ENCODE results near the gene FBXW2. TPM values are rescaled to one million over a fixed set of nuclear protein-coding genes. Genes with fewer than 3 reads are reported as not detected.

Gene FBXW2
- total RNA-seq (10 to 100 TPM; 52.9 to 58.7 TPM), polyA plus RNA-seq (ENCODE audit: insufficient read depth, low read depth, low replicate concordance) (46.5 TPM)
- long read RNA-seq, donor 1, full-length matches to known transcripts, result 4 of 16 reads
- long read RNA-seq, donor 1, partial matches to known transcripts, result 12 of 16 reads
- long read RNA-seq, donor 1, other reads (novel, unspliced or antisense), result 0 of 16 reads
- long read RNA-seq, donor 2, full-length matches to known transcripts, result 3 of 3 reads
- long read RNA-seq, donor 2, partial matches to known transcripts, result 0 of 3 reads
- long read RNA-seq, donor 2, other reads (novel, unspliced or antisense), result 0 of 3 reads

DNA sequence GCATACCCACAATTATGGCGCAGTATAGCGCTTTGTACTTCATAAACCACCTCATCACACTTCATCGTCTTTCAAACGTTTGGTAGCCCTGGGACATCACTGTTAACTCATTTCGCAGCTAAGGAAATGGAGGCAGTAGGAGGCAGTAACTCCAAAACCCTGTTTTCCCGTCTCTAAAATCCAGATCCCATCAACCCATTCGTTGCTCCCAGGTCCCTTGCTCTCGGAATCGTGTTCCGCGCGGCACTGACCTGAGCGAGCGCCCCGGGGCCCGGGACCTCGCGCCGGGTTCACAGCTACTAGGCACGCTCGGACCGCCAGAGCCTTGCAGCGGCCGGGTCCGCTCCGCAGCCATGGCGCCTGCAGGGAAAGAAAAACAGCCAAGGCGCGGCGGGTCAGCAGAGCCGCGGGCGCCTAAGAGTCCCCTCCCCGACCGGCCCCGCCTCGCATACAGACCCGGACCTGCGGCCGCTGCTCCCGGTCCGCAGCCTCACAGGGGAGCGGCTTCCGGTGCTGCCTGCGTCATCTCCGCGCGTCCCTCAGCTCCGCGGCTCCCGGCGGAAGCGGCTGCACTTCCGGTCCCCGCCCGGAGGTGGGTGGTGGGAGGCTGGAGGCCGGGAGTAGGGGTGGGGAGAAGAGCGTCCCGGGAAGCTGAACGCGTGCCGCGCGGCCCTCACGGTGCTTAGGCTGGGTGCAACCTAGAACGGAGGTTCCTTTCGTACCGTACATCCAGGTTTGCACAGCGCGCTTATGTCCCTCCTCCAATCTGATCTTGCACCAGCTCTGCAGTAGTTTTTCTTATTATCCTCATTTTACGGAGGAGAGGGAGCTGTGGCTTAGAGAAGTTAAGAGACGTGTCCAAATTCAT is at the start of gene FBXW2:
FBXW2 (minus strand) TSS at position 519 of the 868 bp plus-strand sequence. CDS start 5,158 bp downstream, outside the sequence.
- H3K27ac ChIP-seq, result peak within 1 kb of the TSS; percentile 76 to 88
- no peaks in the 10 kb centered on the region for H3K27me3 ChIP-seq
- H3K36me3 ChIP-seq (ENCODE audit: low read depth, missing control alignments), result no peaks in the 10 kb centered on the region
- H3K4me3 ChIP-seq, result peak within 1 kb of the TSS; percentile 96 to 98
- peak; percentile 73 for TF ChIP-seq POLR2A (IDR thresholded peaks at IDR 0.05)
- TF ChIP-seq, protein P1, sequence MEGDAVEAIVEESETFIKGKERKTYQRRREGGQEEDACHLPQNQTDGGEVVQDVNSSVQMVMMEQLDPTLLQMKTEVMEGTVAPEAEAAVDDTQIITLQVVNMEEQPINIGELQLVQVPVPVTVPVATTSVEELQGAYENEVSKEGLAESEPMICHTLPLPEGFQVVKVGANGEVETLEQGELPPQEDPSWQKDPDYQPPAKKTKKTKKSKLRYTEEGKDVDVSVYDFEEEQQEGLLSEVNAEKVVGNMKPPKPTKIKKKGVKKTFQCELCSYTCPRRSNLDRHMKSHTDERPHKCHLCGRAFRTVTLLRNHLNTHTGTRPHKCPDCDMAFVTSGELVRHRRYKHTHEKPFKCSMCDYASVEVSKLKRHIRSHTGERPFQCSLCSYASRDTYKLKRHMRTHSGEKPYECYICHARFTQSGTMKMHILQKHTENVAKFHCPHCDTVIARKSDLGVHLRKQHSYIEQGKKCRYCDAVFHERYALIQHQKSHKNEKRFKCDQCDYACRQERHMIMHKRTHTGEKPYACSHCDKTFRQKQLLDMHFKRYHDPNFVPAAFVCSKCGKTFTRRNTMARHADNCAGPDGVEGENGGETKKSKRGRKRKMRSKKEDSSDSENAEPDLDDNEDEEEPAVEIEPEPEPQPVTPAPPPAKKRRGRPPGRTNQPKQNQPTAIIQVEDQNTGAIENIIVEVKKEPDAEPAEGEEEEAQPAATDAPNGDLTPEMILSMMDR (IDR thresholded peaks at IDR 0.05), result peak in 2 of 3 experiments; percentile 29 to 35
- intact Hi-C loops (cut with DNase I; ENCODE audit: low total_unique reads), result loop anchor here (10.0 kb wide), 1 partner anchor 62 kb away; no protein-coding TSS in a partner anchor
- WGBS, 2 donors, result 1% methylated on average over 7 to 57 of the region's 72 CpGs
- peak; percentile 94 for DNase-seq
- H3K9me3 ChIP-seq, result no peaks in the 10 kb centered on the region
- peaks cover 11% of the 10 kb centered on the region for H3K4me1 ChIP-seq

DNA sequence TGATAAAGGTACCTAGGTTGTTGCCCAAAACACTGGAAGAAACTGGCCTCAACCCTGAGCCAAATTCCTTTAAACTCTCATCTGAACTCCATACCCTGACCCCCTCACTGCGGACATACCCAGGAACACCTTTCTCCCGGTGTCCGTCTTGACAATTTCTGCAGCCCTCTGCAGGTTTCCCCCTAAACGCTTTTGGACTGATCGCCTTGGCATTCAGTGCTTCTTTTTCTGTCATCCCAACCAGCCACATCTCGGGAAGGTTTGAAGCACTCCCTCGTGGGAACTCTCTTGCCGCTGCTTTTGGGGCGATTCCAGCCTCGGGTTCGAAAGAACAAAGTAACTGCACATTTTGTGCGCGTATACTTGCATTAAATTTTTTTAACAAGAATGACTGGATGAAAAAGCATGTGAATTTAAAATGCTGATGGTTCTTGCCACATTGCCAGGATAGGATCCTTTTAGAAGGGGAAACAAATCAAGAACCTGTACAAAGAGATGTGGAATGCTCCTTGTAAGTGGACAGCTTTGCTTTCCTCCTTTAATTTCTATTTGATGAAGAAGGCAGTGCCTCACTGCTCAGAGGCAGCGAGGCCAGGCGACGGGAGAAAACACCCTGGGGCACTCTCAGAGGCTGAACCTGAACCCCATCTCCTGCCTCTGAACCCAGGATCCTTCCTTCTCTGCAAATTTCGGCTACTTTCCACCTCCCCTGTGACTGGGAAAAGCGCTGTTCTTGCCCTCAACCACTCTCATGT is 48.9 kb upstream of the FBXW2 start:
- Histone ChIP-seq H3K4me1 (peaks cover 7% of the 10 kb centered on the region), H3K27ac (peak overlapping the region; percentile 88 to 95), H3K9me3 (no peaks in the 10 kb centered on the region), H3K4me3 (peak overlapping the region; percentile 80 to 85), H3K27me3 (no peaks in the 10 kb centered on the region), H3K36me3 (ENCODE audit: low read depth, missing control alignments) (no peaks in the 10 kb centered on the region)
- intact Hi-C loops (cut with DNase I; ENCODE audit: low total_unique reads), result no loop called here
- WGBS, 2 donors, result 28 to 29% methylated on average over 18 of the region's 18 CpGs
- TF ChIP-seq, protein P1 (IDR thresholded peaks at IDR 0.05), result no peak
- no peak for TF ChIP-seq POLR2A (IDR thresholded peaks at IDR 0.05)
- no peak for DNase-seq

DNA sequence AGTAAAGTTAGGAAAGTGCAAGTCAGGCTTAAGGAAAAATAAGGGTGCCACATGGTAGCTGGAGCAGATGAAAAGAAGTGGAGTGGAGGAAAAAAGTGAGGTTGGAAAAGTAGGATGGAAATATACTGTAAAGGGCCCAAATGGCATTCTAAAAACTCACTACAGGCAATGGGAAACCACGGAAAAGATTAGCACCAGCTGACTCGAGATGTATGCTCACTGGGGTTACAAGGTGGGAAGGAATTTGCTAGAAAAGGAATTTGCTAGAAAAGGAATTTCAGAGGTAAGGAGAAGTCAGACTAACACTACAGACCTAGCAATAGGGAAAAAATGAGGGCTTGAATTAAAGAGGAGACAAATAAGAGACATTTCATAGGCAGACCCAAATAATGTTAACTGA is 45.9 kb upstream of the FBXW2 start:
- H3K36me3 ChIP-seq (ENCODE audit: low read depth, missing control alignments), result no peaks in the 10 kb centered on the region
- H3K4me1 ChIP-seq, result peaks cover 4% of the 10 kb centered on the region
- H3K9me3 ChIP-seq, result no peaks in the 10 kb centered on the region
- TF ChIP-seq, protein P1 (IDR thresholded peaks at IDR 0.05), result no peak
- no peak for TF ChIP-seq POLR2A (IDR thresholded peaks at IDR 0.05)
- no peaks in the 10 kb centered on the region for H3K27me3 ChIP-seq
- DNase-seq, result no peak
- intact Hi-C loops (cut with DNase I; ENCODE audit: low total_unique reads), result no loop called here
- H3K27ac ChIP-seq, result no peak overlapping the region
- 83 to 85% methylated on average over 2 of the region's 2 CpGs for WGBS, 2 donors
- no peak overlapping the region for H3K4me3 ChIP-seq

- intact Hi-C loops (cut with DNase I; ENCODE audit: low total_unique reads), result no loop called here
- no peak overlapping the region for H3K27ac ChIP-seq
- no peak for DNase-seq
- TF ChIP-seq POLR2A (IDR thresholded peaks at IDR 0.05), result no peak
- TF ChIP-seq, protein P1 (IDR thresholded peaks at IDR 0.05), result no peak
- no peaks in the 10 kb centered on the region for H3K36me3 ChIP-seq (ENCODE audit: low read depth, missing control alignments)
- H3K4me3 ChIP-seq, result no peak overlapping the region
- no peaks in the 10 kb centered on the region for H3K9me3 ChIP-seq
- no peaks in the 10 kb centered on the region for H3K27me3 ChIP-seq
- H3K4me1 ChIP-seq, result peaks cover 4% of the 10 kb centered on the region
- WGBS, 2 donors, result 79 to 87% methylated on average over 3 of the region's 3 CpGs
Measured at GRCh38 chr9:120837921-120838320, 44.7 kb upstream of the FBXW2 start.
